Stimulated activated CD4-positive, alpha-beta T cell treated with anti-CD3 and anti-CD28 coated beads, Interleukin-2, amount 100 ng/mL, for 48 hours (primary cell): ENCODE measurements around the gene TMEM244.
"Not testable (repeated sequence)": the region's sequence is repeated elsewhere in the genome, so short reads cannot be mapped to it uniquely, and the experiment has no call there.

ENCODE experiments used
- DNase-seq, 2 donors: peaks; one replicate each; pipeline ENCODE4 v3.0.0-alpha.2; 2020

The TMEM244 gene

GRCh38 chr6:129860908-129861665 is at the start of gene TMEM244:
Gene TMEM244, minus strand, starts transcription at chr6:129861315. Its CDS starts 127 bp downstream, at chr6:129861188.
- no peak for DNase-seq

DNA sequence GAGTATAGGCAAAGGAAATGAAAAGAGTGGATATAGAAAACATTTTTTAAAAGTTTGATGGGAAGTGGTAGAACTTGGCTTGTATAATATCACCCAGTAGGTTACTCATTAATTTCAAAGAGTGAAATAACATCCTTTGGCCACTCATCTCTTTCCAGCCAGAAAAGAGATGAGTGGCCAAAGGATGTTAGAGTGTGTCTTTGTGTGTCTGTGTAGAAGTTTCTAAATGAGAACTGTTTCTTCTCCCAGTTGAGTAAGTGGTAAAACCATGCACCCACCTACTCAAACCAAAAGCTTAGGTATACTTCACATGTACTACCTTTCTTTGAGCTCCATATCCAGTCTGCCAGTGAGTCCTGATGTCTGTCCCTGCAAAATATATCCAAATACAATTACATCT is 47.7 kb upstream of the TMEM244 start:
- DNase-seq: no peak

DNA sequence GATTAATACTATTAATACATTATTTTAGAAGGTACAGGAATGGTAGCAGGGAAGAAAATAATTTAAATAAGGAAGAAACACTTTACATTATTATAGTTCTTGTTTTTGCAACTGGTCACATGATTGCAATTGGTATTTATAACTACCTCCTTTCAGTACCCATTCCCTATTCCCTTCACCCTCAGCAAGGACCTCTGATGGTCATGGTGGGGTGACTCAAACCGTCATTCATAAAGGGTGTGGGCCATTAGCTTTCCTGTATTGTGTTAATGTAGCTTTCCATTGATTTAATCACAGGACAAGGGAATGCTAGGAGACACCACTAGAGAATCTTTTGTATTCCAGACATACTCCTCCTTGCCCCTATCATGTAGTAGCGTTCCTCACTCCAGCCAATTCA is 47.2 kb upstream of the TMEM244 start:
- DNase-seq: no peak

GRCh38 chr6:129906515-129907077 is 45.5 kb upstream of the TMEM244 start:
- no peak for DNase-seq

- DNase-seq: no peak
Measured at GRCh38 chr6:129903082-129903481, 42.0 kb upstream of the TMEM244 start.

GRCh38 chr6:129902681-129903080 is 41.6 kb upstream of the TMEM244 start:
- DNase-seq: no peak

DNA sequence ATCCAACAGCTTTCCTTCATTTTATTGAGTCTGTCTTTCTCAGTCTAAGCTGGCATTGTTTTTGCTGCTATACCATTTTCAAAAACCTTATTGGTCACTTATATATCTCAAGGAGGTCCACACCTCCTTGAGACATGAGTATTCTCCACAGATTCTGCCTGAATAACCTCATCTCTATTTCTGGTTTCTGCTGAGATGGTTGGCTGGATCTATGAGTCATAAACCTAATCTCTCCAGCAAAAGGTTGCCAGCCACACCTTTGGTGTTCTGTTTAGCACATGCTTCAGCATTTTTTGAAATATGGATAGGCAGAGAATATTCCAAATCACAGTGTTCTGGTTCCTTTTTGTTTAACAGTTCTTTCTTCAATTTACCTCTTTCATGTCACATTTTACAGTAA is 40.8 kb upstream of the TMEM244 start:
- DNase-seq: no peak

DNA sequence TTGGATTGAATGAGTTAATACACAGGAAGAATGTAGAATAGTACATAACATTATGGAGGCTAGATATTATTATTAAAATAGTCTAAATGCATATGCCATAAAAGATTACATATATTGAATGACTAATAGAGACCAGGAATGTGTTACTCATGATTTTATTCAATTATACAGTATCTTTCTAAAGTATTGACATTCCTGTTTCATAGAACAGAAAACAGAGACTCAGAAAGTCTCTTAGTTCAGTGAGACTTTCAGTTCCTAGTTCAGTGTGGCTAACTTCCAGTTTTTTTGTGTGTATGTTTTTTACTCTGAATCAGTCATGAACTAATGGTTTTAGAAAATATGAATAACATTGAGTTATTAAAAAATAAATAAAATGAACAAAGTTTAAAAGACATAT is 34.6 kb upstream of the TMEM244 start:
- DNase-seq: no peak

- no peak for DNase-seq
Measured at GRCh38 chr6:129894921-129895320, 33.8 kb upstream of the TMEM244 start.

DNA sequence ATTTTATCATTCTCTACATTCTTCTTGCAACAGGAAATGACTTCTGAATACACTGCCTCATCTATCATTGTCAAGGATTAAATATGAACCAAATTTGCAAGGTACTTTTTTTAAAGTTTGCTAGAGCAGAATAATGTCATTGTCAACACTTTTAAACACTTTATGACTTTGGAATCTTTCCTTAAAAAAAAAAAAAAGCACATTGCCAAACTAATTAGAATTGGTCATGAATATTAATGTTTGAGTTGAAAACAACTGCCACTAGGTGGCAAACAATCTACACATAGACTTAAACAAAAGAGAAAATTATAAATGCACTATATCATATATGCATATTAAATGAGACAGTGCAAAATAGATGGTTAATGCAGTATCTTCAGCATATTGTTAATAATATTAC is 32.5 kb upstream of the TMEM244 start:
- DNase-seq: no peak

- DNase-seq: no peak
Measured at GRCh38 chr6:129890701-129891100, 29.6 kb upstream of the TMEM244 start.

GRCh38 chr6:129890164-129890563 is 29.0 kb upstream of the TMEM244 start:
- DNase-seq: no peak

GRCh38 chr6:129889580-129889979 is 28.5 kb upstream of the TMEM244 start:
- DNase-seq: no peak

DNA sequence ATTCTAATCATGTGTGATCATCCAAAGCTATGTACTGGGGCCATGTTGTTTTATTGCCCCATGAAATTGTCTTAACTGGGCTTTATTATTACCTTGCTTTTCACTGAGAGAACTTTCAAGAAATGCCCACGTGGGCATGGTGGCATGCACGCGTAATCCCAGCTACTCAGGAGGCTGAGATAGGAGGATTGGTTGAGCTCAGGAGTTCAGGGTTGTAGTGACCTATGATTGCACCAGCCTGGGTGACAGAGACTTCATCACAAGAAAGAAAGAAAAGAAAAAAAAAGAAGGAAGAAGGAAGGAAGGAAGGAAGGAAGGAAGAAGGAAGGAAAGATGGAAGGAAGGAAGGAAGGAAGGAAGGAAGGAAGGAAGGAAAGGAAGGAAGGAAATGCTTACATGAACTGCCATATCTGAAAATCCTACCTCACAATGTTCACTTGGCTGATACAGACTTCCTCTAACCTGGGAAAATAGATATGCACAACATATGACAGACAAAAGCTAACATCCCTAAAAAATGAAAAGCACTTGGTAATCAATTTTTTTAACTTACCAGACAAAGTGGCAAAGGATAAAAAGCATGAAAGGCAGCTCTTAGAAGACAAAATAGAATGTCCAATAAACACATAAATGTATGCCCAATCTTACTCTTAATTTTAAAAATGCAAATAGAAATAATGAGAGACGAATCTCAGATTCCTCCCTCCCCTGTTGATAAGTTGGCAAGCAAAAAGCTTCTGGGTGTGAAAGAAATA is 25.5 kb upstream of the TMEM244 start:
- DNase-seq: no peak

GRCh38 chr6:129884211-129884610 is 23.1 kb upstream of the TMEM244 start:
- no peak for DNase-seq

- DNase-seq: no peak
Measured at GRCh38 chr6:129882510-129883023, 21.5 kb upstream of the TMEM244 start.

- DNase-seq: not testable (repeated sequence)
Measured at GRCh38 chr6:129877894-129878293, 16.8 kb upstream of the TMEM244 start.

GRCh38 chr6:129875610-129876520 is 14.8 kb upstream of the TMEM244 start:
- DNase-seq: no peak

DNA sequence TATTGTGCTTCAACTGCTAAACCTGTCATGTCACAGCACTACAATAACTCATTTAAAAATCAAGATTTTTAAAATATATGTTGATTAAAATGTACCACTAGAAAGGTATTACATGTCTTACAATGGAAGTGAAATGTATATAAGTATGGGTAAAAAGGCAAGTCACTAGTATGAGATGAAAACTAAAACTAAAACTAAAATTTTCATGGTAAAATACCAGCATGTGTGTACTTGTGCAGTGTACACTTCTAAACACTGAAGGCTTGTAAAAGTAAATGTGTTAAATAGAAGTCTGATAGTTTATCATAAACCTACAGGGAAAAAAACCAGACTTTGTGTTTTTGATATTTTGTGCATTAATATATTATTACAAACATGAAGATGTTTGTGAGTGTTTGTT is 13.7 kb upstream of the TMEM244 start:
- DNase-seq: no peak

DNA sequence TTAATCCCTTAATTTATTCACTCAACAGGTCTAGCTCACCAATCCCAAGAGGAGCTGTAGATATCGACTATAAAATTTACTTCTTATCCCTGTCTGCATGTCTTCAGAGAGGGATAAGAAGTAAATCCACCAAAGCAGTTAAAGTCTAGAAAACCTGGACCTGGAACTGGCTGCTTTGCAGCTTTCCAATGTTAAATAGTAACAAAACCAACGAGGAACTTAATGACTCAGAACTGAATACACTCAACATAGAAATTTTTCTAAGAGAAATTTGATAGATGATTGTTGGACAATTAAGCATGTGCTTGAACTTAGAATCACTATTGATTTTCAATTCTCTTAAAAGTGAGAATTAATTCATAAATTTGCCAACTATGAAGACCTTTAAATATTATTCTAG is 11.5 kb upstream of the TMEM244 start:
- DNase-seq: no peak

- DNase-seq: no peak
Measured at GRCh38 chr6:129871221-129871620, 10.1 kb upstream of the TMEM244 start.

GRCh38 chr6:129867403-129867802 is 6.3 kb upstream of the TMEM244 start:
- DNase-seq: no peak

DNA sequence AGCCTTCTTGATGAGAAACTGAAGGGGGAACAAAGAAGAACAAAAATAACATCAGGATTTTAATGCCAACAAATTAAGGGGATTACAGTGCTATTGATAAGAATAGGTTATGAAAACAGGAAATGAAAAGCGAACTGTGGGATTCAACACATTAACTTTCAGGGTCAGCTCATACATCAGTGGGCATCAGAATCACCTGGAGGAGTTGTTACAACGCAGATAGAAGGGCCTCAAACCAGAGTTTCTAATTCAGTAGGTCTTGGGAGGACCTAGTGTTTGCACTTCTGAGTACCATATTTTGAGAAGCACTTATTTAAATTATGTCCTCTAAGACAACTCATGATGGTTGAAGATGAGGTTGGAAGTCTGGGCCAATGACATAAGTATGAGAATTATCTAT is 5.6 kb upstream of the TMEM244 start:
- no peak for DNase-seq
